Activated CD4-positive, alpha-beta T cell treated with anti-CD3 and anti-CD28 coated beads for 24 hours (primary cell): ENCODE measurements around the gene GTF2H3.

Source experiments
- DNase-seq, 2 donors: peaks; one replicate each; pipeline ENCODE4 v3.0.0-alpha.2; 2020; ENCODE audit warnings: low read depth in 2 of 2

The GTF2H3 gene

GRCh38 chr12:123707466-123707865, 73.8 kb downstream of the GTF2H3 start:
- no peak for DNase-seq
